ENCODE measurements around the gene SPSB2. TPM values are rescaled to one million over a fixed set of nuclear protein-coding genes. Genes with fewer than 3 reads are reported as not detected.

The SPSB2 gene
- total and polyA plus RNA-seq, 9 donors, result 3.2 to 8.4 (median 6.7) TPM

Other genes starting within 250 kb of the SPSB2 start
- 0.58 TPM for gene LPAR5, start 237.3 kb downstream of the SPSB2 start, total RNA-seq
- 1 to 10 TPM; 1.0 to 2.9 (median 1.6) TPM for gene LPAR5, start 237.3 kb downstream of the SPSB2 start, polyA plus RNA-seq (ENCODE audit: insufficient read depth in 1 of 8, insufficient read length in 8 of 8, low replicate concordance in 1 of 8)
- 1.4 TPM for gene ACRBP, start 225.9 kb downstream of the SPSB2 start, total RNA-seq
- gene ACRBP, start 225.9 kb downstream of the SPSB2 start, polyA plus RNA-seq (ENCODE audit: insufficient read depth in 1 of 8, insufficient read length in 8 of 8, low replicate concordance in 1 of 8), result 1 to 10 TPM; 1.7 to 4.3 (median 2.3) TPM
- 59.5 TPM for gene ING4, start 210.2 kb downstream of the SPSB2 start, total RNA-seq
- 10 to 100 TPM; 45.9 to 59.9 (median 54.3) TPM for gene ING4, start 210.2 kb downstream of the SPSB2 start, polyA plus RNA-seq (ENCODE audit: insufficient read depth in 1 of 8, insufficient read length in 8 of 8, low replicate concordance in 1 of 8)
- 18.2 TPM for gene ZNF384, start 183.9 kb downstream of the SPSB2 start, total RNA-seq
- 10 to 100 TPM; 36.9 to 57.9 (median 49.7) TPM for gene ZNF384, start 183.9 kb downstream of the SPSB2 start, polyA plus RNA-seq (ENCODE audit: insufficient read depth in 1 of 8, insufficient read length in 8 of 8, low replicate concordance in 1 of 8)
- gene PIANP, start 172.5 kb downstream of the SPSB2 start, total RNA-seq, result 0.49 TPM
- gene PIANP, start 172.5 kb downstream of the SPSB2 start, polyA plus RNA-seq (ENCODE audit: insufficient read depth in 1 of 8, insufficient read length in 8 of 8, low replicate concordance in 1 of 8), result 1 to 10 TPM; 2.4 to 8.4 (median 5.6) TPM
- 53.6 TPM for gene COPS7A, start 149.3 kb downstream of the SPSB2 start, total RNA-seq
- gene COPS7A, start 149.3 kb downstream of the SPSB2 start, polyA plus RNA-seq (ENCODE audit: insufficient read depth in 1 of 8, insufficient read length in 8 of 8, low replicate concordance in 1 of 8), result 10 to 100 TPM; 59.0 to 68.7 (median 64.7) TPM
- gene MLF2, start 120.2 kb downstream of the SPSB2 start, total RNA-seq, result 88.2 TPM
- gene MLF2, start 120.2 kb downstream of the SPSB2 start, polyA plus RNA-seq (ENCODE audit: insufficient read depth in 1 of 8, insufficient read length in 8 of 8, low replicate concordance in 1 of 8), result 100 to 1,000 TPM; 122 to 161 (median 148) TPM
- gene PTMS, start 106.9 kb downstream of the SPSB2 start, total RNA-seq, result 87.5 TPM
- 100 to 1,000 TPM; 362 to 529 (median 482) TPM for gene PTMS, start 106.9 kb downstream of the SPSB2 start, polyA plus RNA-seq (ENCODE audit: insufficient read depth in 1 of 8, insufficient read length in 8 of 8, low replicate concordance in 1 of 8)
- gene LAG3, start 100.8 kb downstream of the SPSB2 start, total RNA-seq, result 0.18 TPM
- gene LAG3, start 100.8 kb downstream of the SPSB2 start, polyA plus RNA-seq (ENCODE audit: insufficient read depth in 1 of 8, insufficient read length in 8 of 8, low replicate concordance in 1 of 8), result 1 to 10 TPM in 3 of 8 donors, under 1 TPM in 5; 0.42 to 1.2 (median 0.67) TPM
- 3.1 TPM for gene CD4, start 83.8 kb downstream of the SPSB2 start, total RNA-seq
- 1 to 10 TPM; 5.0 to 9.7 (median 7.0) TPM for gene CD4, start 83.8 kb downstream of the SPSB2 start, polyA plus RNA-seq (ENCODE audit: insufficient read depth in 1 of 8, insufficient read length in 8 of 8, low replicate concordance in 1 of 8)
- gene GPR162, start 51.5 kb downstream of the SPSB2 start, total RNA-seq, result 11.3 TPM
- 10 to 100 TPM; 16.3 to 27.3 (median 20.6) TPM for gene GPR162, start 51.5 kb downstream of the SPSB2 start, polyA plus RNA-seq (ENCODE audit: insufficient read depth in 1 of 8, insufficient read length in 8 of 8, low replicate concordance in 1 of 8)
- 23.1 TPM for gene P3H3, start 44.9 kb downstream of the SPSB2 start, total RNA-seq
- gene P3H3, start 44.9 kb downstream of the SPSB2 start, polyA plus RNA-seq (ENCODE audit: insufficient read depth in 1 of 8, insufficient read length in 8 of 8, low replicate concordance in 1 of 8), result 10 to 100 TPM; 33.6 to 70.5 (median 46.5) TPM
- 4.7 TPM for gene GNB3, start 32.4 kb downstream of the SPSB2 start, total RNA-seq
- 10 to 100 TPM; 12.9 to 41.7 (median 22.8) TPM for gene GNB3, start 32.4 kb downstream of the SPSB2 start, polyA plus RNA-seq (ENCODE audit: insufficient read depth in 1 of 8, insufficient read length in 8 of 8, low replicate concordance in 1 of 8)
- 14.0 TPM for gene CDCA3, start 22.0 kb downstream of the SPSB2 start, total RNA-seq
- 10 to 100 TPM; 16.4 to 27.6 (median 21.3) TPM for gene CDCA3, start 22.0 kb downstream of the SPSB2 start, polyA plus RNA-seq (ENCODE audit: insufficient read depth in 1 of 8, insufficient read length in 8 of 8, low replicate concordance in 1 of 8)
- gene USP5, start 21.2 kb downstream of the SPSB2 start, total RNA-seq, result 60.2 TPM
- gene USP5, start 21.2 kb downstream of the SPSB2 start, polyA plus RNA-seq (ENCODE audit: insufficient read depth in 1 of 8, insufficient read length in 8 of 8, low replicate concordance in 1 of 8), result 10 to 100 TPM; 56.2 to 73.9 (median 65.9) TPM
- 1,287 TPM for gene TPI1, start 5.8 kb downstream of the SPSB2 start, total RNA-seq
- 1,000 to 10,000 TPM in 1 of 8 donors, 100 to 1,000 TPM in 7; 707 to 1,049 (median 940) TPM for gene TPI1, start 5.8 kb downstream of the SPSB2 start, polyA plus RNA-seq (ENCODE audit: insufficient read depth in 1 of 8, insufficient read length in 8 of 8, low replicate concordance in 1 of 8)
- 5.7 TPM for gene LRRC23, start 31.5 kb upstream of the SPSB2 start, total RNA-seq
- gene LRRC23, start 31.5 kb upstream of the SPSB2 start, polyA plus RNA-seq (ENCODE audit: insufficient read depth in 1 of 8, insufficient read length in 8 of 8, low replicate concordance in 1 of 8), result 10 to 100 TPM in 5 of 8 donors, 1 to 10 TPM in 3; 6.8 to 13.7 (median 11.0) TPM
- 4.3 TPM for gene ENO2, start 41.3 kb upstream of the SPSB2 start, total RNA-seq
- 10 to 100 TPM in 1 of 8 donors, 1 to 10 TPM in 7; 6.4 to 10.2 (median 7.5) TPM for gene ENO2, start 41.3 kb upstream of the SPSB2 start, polyA plus RNA-seq (ENCODE audit: insufficient read depth in 1 of 8, insufficient read length in 8 of 8, low replicate concordance in 1 of 8)
- 11.1 TPM for gene ATN1, start 54.7 kb upstream of the SPSB2 start, total RNA-seq
- gene ATN1, start 54.7 kb upstream of the SPSB2 start, polyA plus RNA-seq (ENCODE audit: insufficient read depth in 1 of 8, insufficient read length in 8 of 8, low replicate concordance in 1 of 8), result 100 to 1,000 TPM in 1 of 8 donors, 10 to 100 TPM in 7; 65.4 to 101 (median 90.2) TPM
- not detected for gene RNU7-1, start 70.5 kb upstream of the SPSB2 start, total RNA-seq
- gene RNU7-1, start 70.5 kb upstream of the SPSB2 start, polyA plus RNA-seq (ENCODE audit: insufficient read depth in 1 of 8, insufficient read length in 8 of 8, low replicate concordance in 1 of 8), result not detected
- 350 TPM for gene C12orf57, start 70.7 kb upstream of the SPSB2 start, total RNA-seq
- gene C12orf57, start 70.7 kb upstream of the SPSB2 start, polyA plus RNA-seq (ENCODE audit: insufficient read depth in 1 of 8, insufficient read length in 8 of 8, low replicate concordance in 1 of 8), result 100 to 1,000 TPM; 135 to 200 (median 182) TPM
- gene PTPN6, start 78.1 kb upstream of the SPSB2 start, total RNA-seq, result 5.8 TPM
- gene PTPN6, start 78.1 kb upstream of the SPSB2 start, polyA plus RNA-seq (ENCODE audit: insufficient read depth in 1 of 8, insufficient read length in 8 of 8, low replicate concordance in 1 of 8), result 1 to 10 TPM; 4.0 to 8.1 (median 6.0) TPM
- 301 TPM for gene PHB2, start 97.4 kb upstream of the SPSB2 start, total RNA-seq
- 100 to 1,000 TPM; 285 to 322 (median 310) TPM for gene PHB2, start 97.4 kb upstream of the SPSB2 start, polyA plus RNA-seq (ENCODE audit: insufficient read depth in 1 of 8, insufficient read length in 8 of 8, low replicate concordance in 1 of 8)
- 38.0 TPM for gene EMG1, start 97.6 kb upstream of the SPSB2 start, total RNA-seq
- gene EMG1, start 97.6 kb upstream of the SPSB2 start, polyA plus RNA-seq (ENCODE audit: insufficient read depth in 1 of 8, insufficient read length in 8 of 8, low replicate concordance in 1 of 8), result 10 to 100 TPM; 27.6 to 32.9 (median 30.6) TPM
- gene LPCAT3, start 145.2 kb upstream of the SPSB2 start, total RNA-seq, result 7.8 TPM
- gene LPCAT3, start 145.2 kb upstream of the SPSB2 start, polyA plus RNA-seq (ENCODE audit: insufficient read depth in 1 of 8, insufficient read length in 8 of 8, low replicate concordance in 1 of 8), result 10 to 100 TPM; 15.9 to 23.2 (median 19.1) TPM
- gene C1S, start 187.4 kb upstream of the SPSB2 start, total RNA-seq, result 91.1 TPM
- 10 to 100 TPM; 56.2 to 94.2 (median 77.6) TPM for gene C1S, start 187.4 kb upstream of the SPSB2 start, polyA plus RNA-seq (ENCODE audit: insufficient read depth in 1 of 8, insufficient read length in 8 of 8, low replicate concordance in 1 of 8)
- gene C1R, start 219.1 kb upstream of the SPSB2 start, total RNA-seq, result 87.7 TPM
- 100 to 1,000 TPM in 1 of 8 donors, 10 to 100 TPM in 7; 75.0 to 105 (median 96.2) TPM for gene C1R, start 219.1 kb upstream of the SPSB2 start, polyA plus RNA-seq (ENCODE audit: insufficient read depth in 1 of 8, insufficient read length in 8 of 8, low replicate concordance in 1 of 8)
- 13.3 TPM for gene C1RL, start 235.9 kb upstream of the SPSB2 start, total RNA-seq
- gene C1RL, start 235.9 kb upstream of the SPSB2 start, polyA plus RNA-seq (ENCODE audit: insufficient read depth in 1 of 8, insufficient read length in 8 of 8, low replicate concordance in 1 of 8), result 10 to 100 TPM; 11.2 to 18.6 (median 12.9) TPM